A549 (cell line): Measurements from ENCODE around the gene C10orf90. TPM values are rescaled to one million over a fixed set of nuclear protein-coding genes. Genes with fewer than 3 reads are reported as not detected.

Source experiments
- ATAC-seq, 2 experiments: fragments of 200-7000 bp in 1 of 2; fragments of >200 bp in 1 of 2; cut with Nextera tagmentation in 1 of 2; cut with Tn5 transposase in 1 of 2; 3 replicates each; pipeline versions ENCODE4 v1.8.0 to v1.9.1; 2018 to 2020; ENCODE audit warnings: mild to moderate bottlenecking in 1 of 2, moderate library complexity in 1 of 2
- CTCF ChIA-PET: fragments of 300-600 bp; sonication (Branson Sonifier 250); formaldehyde crosslinking; extraction: SDS; loops from one replicate; lab custom pipeline; 2021; ENCODE audit warnings: antibody characterized with exemption, inconsistent platforms; lab: Yijun Ruan, JAX
- POLR2A ChIA-PET: fragments of 350-600 bp; formaldehyde crosslinking; extraction: SDS; loops from one replicate; lab custom pipeline; 2021; ENCODE audit warnings: antibody characterized with exemption, inconsistent platforms; lab: Yijun Ruan, JAX
- DNase-seq, 2 experiments: peaks; one replicate each; pipeline versions ENCODE4 v3.0.0 to v3.0.0-alpha.2; 2011 to 2016; ENCODE audit warnings: low read depth in 1 of 2, low spot score in 1 of 2
- FAIRE-seq: peaks from 2 replicates; lab custom pipeline; 2011; peaks lifted over from hg19 to GRCh38; lab: Jason Lieb, UNC
- H3K27ac ChIP-seq, 2 experiments: fragments of >200 bp; sonication (Bioruptor Twin); formaldehyde crosslinking; 3 replicates each; pipeline ENCODE4 v1.5.1; 2016 to 2017
- H3K4me1 ChIP-seq: fragments of >200 bp; sonication (Bioruptor Twin); formaldehyde crosslinking; 3 replicates; pipeline ENCODE4 v1.6.1; 2016
- H3K4me2 ChIP-seq: fragments of >200 bp; sonication (Bioruptor Twin); formaldehyde crosslinking; 3 replicates; pipeline ENCODE4 v1.6.1; 2016
- H3K4me3 ChIP-seq: fragments of >200 bp; sonication (Bioruptor Twin); formaldehyde crosslinking; 3 replicates; pipeline ENCODE4 v1.5.1; 2016
- H3K9me3 ChIP-seq: fragments of >200 bp; sonication (Bioruptor Twin); formaldehyde crosslinking; 3 replicates; pipeline ENCODE4 v1.6.1; 2016
- CBX2 ChIP-seq: fragments of 200-600 bp; sonication (generic); IDR thresholded peaks from 2 replicates; pipeline ENCODE4 v1.6.1; 2016; ENCODE audit warnings: low read depth, mild to moderate bottlenecking, borderline replicate concordance
- FOSL2 ChIP-seq, 2 experiments: fragments of 450-650 bp in 1 of 2; fragments of >200 bp in 1 of 2; sonication (Bioruptor Twin) in 1 of 2; formaldehyde crosslinking; IDR thresholded peaks; 2 replicates each; pipeline versions ENCODE4 v1.5.0 to v1.6.1; 2016 to 2020; ENCODE audit warnings: mild to moderate bottlenecking in 1 of 2, moderate library complexity in 1 of 2
- HDAC2 ChIP-seq: fragments of 200-600 bp; sonication (generic); IDR thresholded peaks from 2 replicates; pipeline ENCODE4 v1.6.1; 2016
- HOXB13 ChIP-seq: fragments of 250-450 bp; sonication (Bioruptor Pico); IDR thresholded peaks from 2 replicates; pipeline ENCODE4 v1.5.0; 2020; ENCODE audit warnings: low read depth, mild to moderate bottlenecking, moderate library complexity
- JUNB ChIP-seq: fragments of >200 bp; sonication (Bioruptor Twin); formaldehyde crosslinking; IDR thresholded peaks from 2 replicates; pipeline ENCODE4 v1.6.1; 2016
- MAZ ChIP-seq: fragments of 150-350 bp; IDR thresholded peaks from 2 replicates; pipeline ENCODE4 v1.6.1; 2014; ENCODE audit warnings: antibody characterized with exemption, low read depth, low read length, borderline replicate concordance
- NFE2L2 ChIP-seq: fragments of 150-350 bp; conservative IDR thresholded peaks from 2 replicates; pipeline ENCODE4 v1.6.1; 2014; ENCODE audit warnings: low read length
- PHF8 ChIP-seq: fragments of 200-600 bp; sonication (generic); IDR thresholded peaks from 2 replicates; pipeline ENCODE4 v1.6.1; 2016; ENCODE audit warnings: low read depth, mild to moderate bottlenecking, antibody characterized with exemption, moderate library complexity, borderline replicate concordance
- POLR2A ChIP-seq: IDR thresholded peaks from 2 replicates; pipeline ENCODE4 v1.6.1; 2012; ENCODE audit warnings: mild to moderate bottlenecking, low read length
- POLR2AphosphoS2 ChIP-seq: conservative IDR thresholded peaks from 2 replicates; pipeline ENCODE4 v1.6.1; 2012; ENCODE audit warnings: low read length, improper control_type of control experiment, inconsistent platforms
- RARB ChIP-seq: fragments of 250-450 bp; sonication (Bioruptor Pico); IDR thresholded peaks from 2 replicates; pipeline ENCODE4 v1.8.0; 2021; ENCODE audit warnings: mild to moderate bottlenecking, moderate library complexity
- RFX5 ChIP-seq: fragments of 450-650 bp; IDR thresholded peaks from 2 replicates; pipeline ENCODE4 v1.7.1; 2014; ENCODE audit warnings: antibody characterized with exemption, mild to moderate bottlenecking, moderate library complexity
- TFCP2L1 ChIP-seq: fragments of 250-450 bp; sonication (Bioruptor Pico); IDR thresholded peaks from 2 replicates; pipeline ENCODE4 v1.5.0; 2021; ENCODE audit warnings: mild to moderate bottlenecking
- ZC3H11A ChIP-seq: fragments of 450-650 bp; IDR thresholded peaks from 2 replicates; pipeline ENCODE4 v1.6.1; 2014; ENCODE audit warnings: antibody characterized with exemption, mild to moderate bottlenecking
- ZFP36 ChIP-seq: fragments of 450-650 bp; IDR thresholded peaks from 2 replicates; pipeline ENCODE4 v1.6.1; 2014; ENCODE audit warnings: borderline replicate concordance; ENCODE audit not compliant: partially characterized antibody
- ZNF302 ChIP-seq: fragments of 250-450 bp; sonication (Bioruptor Pico); IDR thresholded peaks from 2 replicates; pipeline ENCODE4 v1.9.0; 2021; ENCODE audit warnings: inconsistent platforms, mild to moderate bottlenecking, moderate library complexity
- WGBS: methylation state at CpG from one replicate; pipeline ENCODE4 v1.1.6; 2017; ENCODE audit errors: missing lambda C conversion rate; 5-methylcytosine and 5-hydroxymethylcytosine counted together
- polyA plus RNA-seq, 4 experiments: library from polyadenylated mRNA; depleted of rRNA in 3 of 4; stranded (reverse); fragments of >200 nt; fragmentation: RNase III in 1 of 4; extraction: RNeasy Plus Mini Kit Qiagen cat#74134 plus additional on column Dnase treatment in 1 of 4; gene quantifications; 2 replicates in 3 of 4; 3 replicates in 1 of 4; pipeline ENCODE4 v1.2.3, GENCODE V29; 2011 to 2017
- TF ChIP-seq, protein P1 (sequence below): fragments of >200 bp; sonication (Bioruptor Twin); formaldehyde crosslinking; IDR thresholded peaks from 3 replicates; pipeline ENCODE4 v1.6.1; 2016
- TF ChIP-seq, protein P2 (sequence below): fragments of 450-650 bp; IDR thresholded peaks from 2 replicates; pipeline ENCODE4 v1.6.1; 2014; ENCODE audit warnings: antibody characterized with exemption
- TF ChIP-seq, protein P3 (sequence below): fragments of 150-350 bp; IDR thresholded peaks from 2 replicates; pipeline ENCODE4 v1.6.1; 2014; ENCODE audit warnings: low read depth, mild to moderate bottlenecking, low read length
- TF ChIP-seq, protein P4 (sequence below): fragments of 250-450 bp; sonication (Bioruptor Pico); IDR thresholded peaks from 2 replicates; pipeline ENCODE4 v1.5.0; 2021; ENCODE audit warnings: mild to moderate bottlenecking, moderate library complexity, borderline replicate concordance

The C10orf90 gene
- polyA plus RNA-seq, 2 of the 4 experiments (the other 2 are of a cell fraction): 0.70 to 2.0 TPM

DNA sequence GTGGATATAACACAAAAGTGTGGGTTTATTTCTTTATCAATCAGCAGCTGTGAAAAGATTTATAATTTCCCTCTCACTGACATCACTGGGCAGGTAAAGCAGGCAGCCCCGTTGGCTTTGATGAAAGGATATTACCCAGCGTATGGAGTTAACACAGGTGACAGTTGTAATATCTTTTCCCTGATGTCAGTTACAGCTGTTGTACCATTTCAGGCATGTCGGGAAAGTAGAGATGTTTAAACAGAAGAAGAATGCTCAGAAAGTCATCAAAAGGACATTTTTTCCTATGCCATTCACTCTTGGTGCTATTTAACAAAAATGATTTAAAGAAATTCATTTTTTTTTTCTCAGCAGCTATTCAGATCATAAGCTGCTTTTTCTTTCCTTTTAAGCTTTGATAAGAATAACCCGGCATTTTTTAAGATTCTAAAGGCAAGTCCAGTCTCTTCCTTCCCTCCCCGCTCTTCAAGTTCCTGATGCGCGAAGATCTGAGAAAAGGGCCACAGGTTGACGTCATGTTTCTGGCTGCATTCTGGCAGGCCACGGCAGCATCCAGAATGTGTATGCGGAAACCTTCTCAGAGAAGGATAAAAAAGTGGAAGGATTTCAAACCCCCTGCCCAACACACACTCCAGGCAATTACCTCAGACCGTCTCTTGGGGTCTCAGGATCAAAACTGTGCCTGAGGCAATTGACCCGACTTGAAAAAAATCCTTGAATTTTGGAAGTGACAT is 249.8 kb downstream of the C10orf90 start (continued):
- TF ChIP-seq ZC3H11A: no peak
- TF ChIP-seq, protein P1, sequence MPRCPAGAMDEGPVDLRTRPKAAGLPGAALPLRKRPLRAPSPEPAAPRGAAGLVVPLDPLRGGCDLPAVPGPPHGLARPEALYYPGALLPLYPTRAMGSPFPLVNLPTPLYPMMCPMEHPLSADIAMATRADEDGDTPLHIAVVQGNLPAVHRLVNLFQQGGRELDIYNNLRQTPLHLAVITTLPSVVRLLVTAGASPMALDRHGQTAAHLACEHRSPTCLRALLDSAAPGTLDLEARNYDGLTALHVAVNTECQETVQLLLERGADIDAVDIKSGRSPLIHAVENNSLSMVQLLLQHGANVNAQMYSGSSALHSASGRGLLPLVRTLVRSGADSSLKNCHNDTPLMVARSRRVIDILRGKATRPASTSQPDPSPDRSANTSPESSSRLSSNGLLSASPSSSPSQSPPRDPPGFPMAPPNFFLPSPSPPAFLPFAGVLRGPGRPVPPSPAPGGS: no peak
- TF ChIP-seq POLR2A: no peak

DNA sequence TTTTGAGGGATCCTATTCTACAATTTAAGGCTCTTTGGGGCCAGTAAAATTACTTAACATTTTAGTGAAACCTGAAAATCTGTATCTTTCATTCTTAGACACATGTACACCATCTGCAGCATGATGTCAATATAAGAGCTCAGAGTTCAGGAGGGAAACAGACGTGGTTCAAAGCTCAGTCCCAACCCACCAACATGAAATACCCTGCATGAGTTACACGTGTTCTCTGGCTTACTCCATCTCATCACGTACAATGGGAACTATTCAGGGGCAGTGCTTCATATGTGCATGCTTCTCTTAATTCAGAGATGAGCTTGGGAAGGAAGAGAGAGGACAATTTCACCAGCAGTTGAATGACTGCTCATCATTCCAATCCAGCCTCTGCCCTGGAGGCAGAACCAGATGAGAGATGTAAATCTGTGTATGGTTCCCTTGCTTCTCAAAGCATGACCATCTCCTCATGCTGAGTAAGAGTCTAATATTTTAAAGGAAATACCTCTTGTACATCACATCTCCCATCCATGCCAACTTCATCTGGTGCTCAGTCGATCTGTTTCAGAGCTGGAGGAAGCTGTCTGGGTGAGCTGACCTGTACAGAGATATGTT is 253.2 kb downstream of the C10orf90 start:
- Histone ChIP-seq H3K9me3 (peaks cover 4% of the 10 kb centered on the region; the same call in 1 of the 3 replicates), H3K27ac (no peak overlapping the region), H3K4me2 (no peak overlapping the region), H3K4me1 (peaks cover 11% of the 10 kb centered on the region; the same call in 1 of the 3 replicates), H3K4me3 (no peak overlapping the region)
- no peak for ATAC-seq
- TF ChIP-seq HOXB13 (CRISPR knock-in tag) (no peak), HDAC2 (no peak), ZNF302 (CRISPR knock-in tag) (no peak), ZFP36 (no peak), NFE2L2 (no peak), RFX5 (no peak), PHF8 (no peak), CBX2 (no peak), FOSL2 (IDR thresholded peaks at IDR 0.05) (no peak), FOSL2 (CRISPR knock-in tag; IDR thresholded peaks at IDR 0.05) (no peak), ZC3H11A (no peak), MAZ (no peak), TFCP2L1 (CRISPR knock-in tag) (no peak), POLR2AphosphoS2 (no peak), RARB (CRISPR knock-in tag) (no peak), JUNB (no peak)
- TF ChIP-seq, protein P2, sequence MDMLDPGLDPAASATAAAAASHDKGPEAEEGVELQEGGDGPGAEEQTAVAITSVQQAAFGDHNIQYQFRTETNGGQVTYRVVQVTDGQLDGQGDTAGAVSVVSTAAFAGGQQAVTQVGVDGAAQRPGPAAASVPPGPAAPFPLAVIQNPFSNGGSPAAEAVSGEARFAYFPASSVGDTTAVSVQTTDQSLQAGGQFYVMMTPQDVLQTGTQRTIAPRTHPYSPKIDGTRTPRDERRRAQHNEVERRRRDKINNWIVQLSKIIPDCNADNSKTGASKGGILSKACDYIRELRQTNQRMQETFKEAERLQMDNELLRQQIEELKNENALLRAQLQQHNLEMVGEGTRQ: no peak
- TF ChIP-seq, protein P3, sequence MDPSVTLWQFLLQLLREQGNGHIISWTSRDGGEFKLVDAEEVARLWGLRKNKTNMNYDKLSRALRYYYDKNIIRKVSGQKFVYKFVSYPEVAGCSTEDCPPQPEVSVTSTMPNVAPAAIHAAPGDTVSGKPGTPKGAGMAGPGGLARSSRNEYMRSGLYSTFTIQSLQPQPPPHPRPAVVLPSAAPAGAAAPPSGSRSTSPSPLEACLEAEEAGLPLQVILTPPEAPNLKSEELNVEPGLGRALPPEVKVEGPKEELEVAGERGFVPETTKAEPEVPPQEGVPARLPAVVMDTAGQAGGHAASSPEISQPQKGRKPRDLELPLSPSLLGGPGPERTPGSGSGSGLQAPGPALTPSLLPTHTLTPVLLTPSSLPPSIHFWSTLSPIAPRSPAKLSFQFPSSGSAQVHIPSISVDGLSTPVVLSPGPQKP: no peak
- TF ChIP-seq, protein P4, sequence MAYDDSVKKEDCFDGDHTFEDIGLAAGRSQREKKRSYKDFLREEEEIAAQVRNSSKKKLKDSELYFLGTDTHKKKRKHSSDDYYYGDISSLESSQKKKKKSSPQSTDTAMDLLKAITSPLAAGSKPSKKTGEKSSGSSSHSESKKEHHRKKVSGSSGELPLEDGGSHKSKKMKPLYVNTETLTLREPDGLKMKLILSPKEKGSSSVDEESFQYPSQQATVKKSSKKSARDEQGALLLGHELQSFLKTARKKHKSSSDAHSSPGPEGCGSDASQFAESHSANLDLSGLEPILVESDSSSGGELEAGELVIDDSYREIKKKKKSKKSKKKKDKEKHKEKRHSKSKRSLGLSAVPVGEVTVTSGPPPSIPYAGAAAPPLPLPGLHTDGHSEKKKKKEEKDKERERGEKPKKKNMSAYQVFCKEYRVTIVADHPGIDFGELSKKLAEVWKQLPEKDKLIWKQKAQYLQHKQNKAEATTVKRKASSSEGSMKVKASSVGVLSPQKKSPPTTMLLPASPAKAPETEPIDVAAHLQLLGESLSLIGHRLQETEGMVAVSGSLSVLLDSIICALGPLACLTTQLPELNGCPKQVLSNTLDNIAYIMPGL (CRISPR knock-in tag): no peak
- POLR2A ChIA-PET: no interaction called here
- CTCF ChIA-PET: interaction anchor here (1.6 kb wide), 1 partner anchor 87 kb away, joined by 7 read pairs; no protein-coding TSS in a partner anchor
- 26% methylated on average over 4 of the region's 4 CpGs for WGBS
- no peak for DNase-seq
- FAIRE-seq: no peak
